Glutamatergic neuron (in vitro differentiated cells): Measurements from ENCODE around the gene CUL2. TPM values are rescaled to one million over a fixed set of nuclear protein-coding genes. Genes with fewer than 3 reads are reported as not detected.
A peak's percentile ranks its signal among the peaks of the same experiment; 100 is the strongest.

Experiments used
- DNase-seq: peaks from one replicate; pipeline ENCODE4 v3.0.0; 2022
- H3K27ac Mint-ChIP-seq: one replicate; pipeline ENCODE4 v1.8.0; 2020; ENCODE audit warnings: mild to moderate bottlenecking, mixed read lengths, inconsistent platforms; ENCODE audit not compliant: unreplicated experiment
- H3K27me3 Mint-ChIP-seq: one replicate; pipeline ENCODE4 v1.8.0; 2020; ENCODE audit warnings: mild to moderate bottlenecking, moderate library complexity, mixed read lengths, inconsistent platforms; ENCODE audit not compliant: unreplicated experiment
- H3K36me3 Mint-ChIP-seq: one replicate; pipeline ENCODE4 v1.8.0; 2020; ENCODE audit warnings: mild to moderate bottlenecking, mixed read lengths, inconsistent platforms; ENCODE audit not compliant: unreplicated experiment
- H3K4me1 Mint-ChIP-seq: one replicate; pipeline ENCODE4 v1.8.0; 2020; ENCODE audit warnings: mild to moderate bottlenecking, low read depth, mixed read lengths, inconsistent platforms; ENCODE audit not compliant: unreplicated experiment
- H3K4me3 Mint-ChIP-seq: one replicate; pipeline ENCODE4 v1.8.0; 2020; ENCODE audit warnings: mild to moderate bottlenecking, mixed read lengths, inconsistent platforms; ENCODE audit not compliant: unreplicated experiment
- H3K9me3 Mint-ChIP-seq: one replicate; pipeline ENCODE4 v1.8.0; 2020; ENCODE audit warnings: mild to moderate bottlenecking, moderate library complexity, mixed read lengths, inconsistent platforms; ENCODE audit not compliant: unreplicated experiment
- CTCF ChIP-seq: fragments of 200-600 bp; sonication (generic); IDR thresholded peaks from one replicate; pipeline ENCODE4 v1.5.0; 2021; ENCODE audit not compliant: partially characterized antibody, unreplicated experiment
- total RNA-seq: library from RNA; stranded (reverse); fragmentation: NEBNext Ultra II Directional; extraction: Animal tissue kit (Norgen Biotek cat#: 25700); gene quantifications from one replicate; pipeline ENCODE4 v1.2.1, GENCODE V29; 2021; ENCODE audit not compliant: unreplicated experiment

Gene CUL2
- total RNA-seq, 1 donor from 2014 or later: 45.5 TPM

DNA sequence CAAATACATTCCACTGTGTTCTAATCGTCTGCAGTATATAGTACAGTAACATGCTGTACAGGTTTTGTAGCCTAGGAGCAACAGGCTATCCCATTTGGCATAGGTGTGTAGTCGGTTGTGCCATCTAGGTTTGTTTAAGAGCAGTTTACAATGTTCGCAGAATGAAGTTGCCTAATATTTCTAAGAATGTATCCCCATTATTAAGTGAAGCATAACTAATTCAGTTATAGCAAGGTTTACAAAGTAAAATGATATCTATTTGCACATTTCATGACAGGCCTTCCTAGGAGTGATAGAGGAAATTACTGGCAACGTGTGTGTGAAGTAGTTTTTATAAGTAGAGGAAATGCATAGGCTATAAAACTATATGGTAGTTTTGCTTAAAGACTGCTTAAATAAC lies 40.5 kb upstream of the CUL2 start:
- Mint-ChIP-seq H3K4me1 (peaks cover 5% of the 10 kb centered on the region), H3K27ac (no peak overlapping the region), H3K27me3 (no peaks in the 10 kb centered on the region), H3K9me3 (peaks cover 8% of the 10 kb centered on the region), H3K4me3 (no peak overlapping the region), H3K36me3 (no peaks in the 10 kb centered on the region)
- no peak for DNase-seq
- TF ChIP-seq CTCF: no peak

DNA sequence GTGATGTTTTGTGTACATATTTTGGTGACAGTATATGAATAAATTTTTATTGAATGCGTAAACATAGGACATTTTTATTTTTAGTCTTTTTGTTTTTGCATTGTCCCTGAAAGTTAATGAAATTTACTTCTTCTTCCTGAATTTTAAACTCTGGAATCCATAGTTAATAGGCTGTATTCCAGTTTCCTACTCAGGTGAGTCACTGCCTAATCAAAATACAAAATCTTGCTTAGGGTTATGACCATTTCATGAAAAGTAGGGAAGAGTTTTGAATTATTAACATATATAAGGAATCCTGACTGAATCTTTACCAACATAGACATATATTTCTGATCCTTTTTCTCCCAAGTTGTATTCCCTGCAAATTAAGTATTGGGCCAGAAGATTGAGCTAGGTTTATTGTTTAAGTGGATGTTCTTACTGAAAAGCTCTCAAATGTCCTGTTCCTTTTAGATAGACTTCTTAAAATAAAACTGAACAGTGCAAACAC lies 39.1 kb upstream of the CUL2 start:
- Mint-ChIP-seq H3K9me3 (peaks cover 8% of the 10 kb centered on the region), H3K27me3 (peaks cover 2% of the 10 kb centered on the region), H3K4me3 (peak overlapping the region; percentile 10), H3K27ac (no peak overlapping the region), H3K36me3 (no peaks in the 10 kb centered on the region), H3K4me1 (peaks cover 5% of the 10 kb centered on the region)
- no peak for DNase-seq
- TF ChIP-seq CTCF: no peak

DNA sequence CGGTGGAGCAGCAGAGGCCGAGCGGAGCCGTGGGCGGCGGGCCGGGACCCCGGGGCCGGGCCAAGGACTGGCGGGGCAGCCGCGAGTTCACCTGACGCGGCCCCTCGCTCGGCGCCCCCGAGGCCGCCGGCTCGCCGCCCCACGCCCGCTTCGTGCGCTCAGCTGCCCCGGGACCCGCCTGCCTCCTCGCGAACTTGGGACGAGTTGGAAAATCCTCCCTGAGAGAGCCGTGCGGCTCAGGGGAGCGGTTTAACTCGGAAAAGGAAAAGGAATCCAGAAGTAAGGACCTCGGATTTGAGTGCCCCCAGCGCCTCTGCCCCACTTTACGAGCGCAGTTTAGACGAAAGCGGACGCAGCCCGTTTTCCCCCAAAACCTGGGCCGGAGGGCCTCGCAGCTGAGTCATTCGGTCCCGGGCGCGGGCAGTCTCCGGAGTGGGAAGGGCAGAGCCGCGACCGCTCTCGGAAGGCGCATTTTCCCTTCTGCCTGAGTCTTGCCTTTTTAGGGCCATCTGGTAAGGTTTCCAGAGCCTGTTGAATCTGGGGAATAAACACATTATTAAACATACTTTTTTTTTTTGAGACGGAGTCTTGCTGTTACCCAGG lies 37.2 kb upstream of the CUL2 start:
- Mint-ChIP-seq H3K4me1 (peaks cover 5% of the 10 kb centered on the region), H3K9me3 (peaks cover 8% of the 10 kb centered on the region), H3K4me3 (peak overlapping the region; percentile 81), H3K36me3 (no peaks in the 10 kb centered on the region), H3K27me3 (peaks cover 2% of the 10 kb centered on the region), H3K27ac (peak overlapping the region; percentile 91)
- no peak for TF ChIP-seq CTCF
- peak; percentile 58 for DNase-seq

DNA sequence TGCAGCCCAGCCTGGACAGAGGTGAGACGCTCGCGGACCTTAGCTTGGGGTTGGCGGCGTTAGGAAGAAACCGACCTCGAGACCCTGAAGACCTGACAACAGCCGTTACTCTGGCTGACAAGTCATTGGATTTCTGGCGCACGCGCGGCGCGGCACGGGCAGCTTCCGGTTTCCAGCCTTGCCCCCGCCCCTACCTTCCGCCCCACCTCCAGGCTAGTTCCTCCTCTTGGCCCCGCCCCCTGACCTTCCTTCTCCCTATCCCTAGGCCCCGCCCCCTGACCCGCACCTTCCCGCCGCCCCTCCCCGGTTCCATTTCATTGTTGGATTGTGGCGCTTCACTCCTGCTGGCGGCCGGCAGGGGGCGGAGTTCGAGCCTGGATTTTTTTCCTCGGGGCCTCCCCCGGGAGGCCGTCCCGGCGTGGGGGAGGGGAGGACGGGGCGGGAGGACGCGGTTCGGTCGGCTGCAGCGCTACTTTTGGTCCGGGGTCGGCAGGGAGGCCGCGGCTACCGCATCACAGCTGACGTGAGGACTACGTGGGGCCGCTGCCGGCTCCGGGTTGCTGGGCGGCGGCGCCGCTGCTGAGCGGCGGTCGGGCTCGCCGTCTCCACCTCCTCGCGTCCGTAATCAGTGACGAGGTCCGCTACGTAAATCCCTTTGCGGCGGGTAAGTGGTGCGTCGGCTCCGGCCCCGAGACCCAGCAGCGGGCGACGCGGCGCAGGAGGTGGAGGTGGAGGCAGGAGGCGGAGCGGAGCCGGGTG lies 36.6 kb upstream of the CUL2 start, which contains the start of gene CREM:
CREM (plus strand) TSS at position 317 of the 759 bp plus-strand sequence. CDS start 10,990 bp downstream, outside the sequence.
- Mint-ChIP-seq H3K4me1 (peaks cover 5% of the 10 kb centered on the region), H3K4me3 (peak within 1 kb of the TSS; percentile 81), H3K9me3 (peaks cover 8% of the 10 kb centered on the region), H3K27ac (peak within 1 kb of the TSS; percentile 91), H3K27me3 (peaks cover 2% of the 10 kb centered on the region), H3K36me3 (no peaks in the 10 kb centered on the region)
- peak; percentile 99 for TF ChIP-seq CTCF
- DNase-seq: peak; percentile 100

- H3K4me1 Mint-ChIP-seq: peaks cover 5% of the 10 kb centered on the region
- peaks cover 2% of the 10 kb centered on the region for H3K27me3 Mint-ChIP-seq
- peak overlapping the region; percentile 76 for H3K27ac Mint-ChIP-seq
- DNase-seq: no peak
- peak overlapping the region; percentile 81 for H3K4me3 Mint-ChIP-seq
- H3K36me3 Mint-ChIP-seq: no peaks in the 10 kb centered on the region
- TF ChIP-seq CTCF: no peak
- H3K9me3 Mint-ChIP-seq: peaks cover 8% of the 10 kb centered on the region
These were observed 36.0 kb upstream of the CUL2 start for GRCh38 chr10:35126062-35126529.
